SK-N-MC (cell line): ENCODE measurements around the gene HAX1.
"Not testable (repeated sequence)": the region's sequence is repeated elsewhere in the genome, so short reads cannot be mapped to it uniquely, and the experiment has no call there.

Experiments
- DNase-seq: peaks from one replicate; pipeline ENCODE4 v3.0.0-alpha.2; 2011; ENCODE audit warnings: low read depth, low spot score
- H3K27ac ChIP-seq: fragments of 200-600 bp; sonication (generic); 2 replicates; pipeline ENCODE4 v1.5.1; 2016; ENCODE audit warnings: mixed run types
- H3K36me3 ChIP-seq: fragments of 200-600 bp; sonication (generic); 2 replicates; pipeline ENCODE4 v1.6.1; 2017; ENCODE audit warnings: antibody characterized with exemption, low read length, mixed read lengths; ENCODE audit not compliant: insufficient read depth
- H3K4me3 ChIP-seq: fragments of 200-600 bp; sonication (generic); 2 replicates; pipeline ENCODE4 v1.5.1; 2016
- H3K9ac ChIP-seq: fragments of 200-600 bp; sonication (generic); 2 replicates; pipeline ENCODE4 v1.8.0; 2017; ENCODE audit warnings: mixed run types, mixed read lengths; ENCODE audit not compliant: insufficient read length
- H3K9me3 ChIP-seq: fragments of 200-600 bp; sonication (generic); 2 replicates; pipeline ENCODE4 v1.6.1; 2017; ENCODE audit warnings: low read depth, mild to moderate bottlenecking, antibody characterized with exemption, low read length, moderate library complexity, mixed read lengths
- EZH2 ChIP-seq: fragments of 200-600 bp; sonication (generic); IDR thresholded peaks from one replicate; pipeline ENCODE4 v1.6.1; 2017; ENCODE audit warnings: antibody characterized with exemption
- FOXP2 ChIP-seq: optimal IDR thresholded peaks from 2 replicates; pipeline ENCODE3; 2011; ENCODE audit warnings: mild to moderate bottlenecking, moderate library complexity; ENCODE audit not compliant: insufficient read depth; ENCODE audit errors: extremely low read length, control extremely low read depth
- POLR2AphosphoS5 ChIP-seq: IDR thresholded peaks from 2 replicates; pipeline ENCODE4 v1.6.1; 2012; ENCODE audit warnings: mild to moderate bottlenecking, low read depth, low read length, borderline replicate concordance

Gene HAX1

DNA sequence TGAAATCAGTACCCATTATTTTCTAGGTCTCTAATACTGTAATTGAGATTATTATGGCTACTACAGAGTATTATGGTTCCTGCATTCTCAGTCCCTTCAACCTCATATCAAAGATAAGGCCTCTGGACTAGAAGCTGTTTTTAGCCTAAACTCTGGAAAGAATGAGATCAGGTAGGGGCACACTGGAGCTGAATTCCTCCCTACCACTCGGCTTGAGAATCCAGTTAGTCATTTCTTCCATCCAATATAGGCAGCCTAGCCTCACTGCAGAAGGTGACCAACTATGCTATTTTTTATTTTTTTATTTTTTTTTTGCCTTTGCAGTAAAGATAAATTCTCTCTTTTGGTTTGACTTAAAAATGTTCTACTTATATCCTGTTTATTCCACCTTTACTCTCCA, 8.0 kb upstream of the HAX1 start:
- Histone ChIP-seq H3K27ac (no peak overlapping the region), H3K9me3 (no peaks in the 10 kb centered on the region), H3K36me3 (peaks cover 91% of the 10 kb centered on the region), H3K4me3 (no peak overlapping the region), H3K9ac (no peak overlapping the region)
- TF ChIP-seq FOXP2 (no peak), EZH2 (no peak), POLR2AphosphoS5 (no peak)
- DNase-seq, result no peak

DNA sequence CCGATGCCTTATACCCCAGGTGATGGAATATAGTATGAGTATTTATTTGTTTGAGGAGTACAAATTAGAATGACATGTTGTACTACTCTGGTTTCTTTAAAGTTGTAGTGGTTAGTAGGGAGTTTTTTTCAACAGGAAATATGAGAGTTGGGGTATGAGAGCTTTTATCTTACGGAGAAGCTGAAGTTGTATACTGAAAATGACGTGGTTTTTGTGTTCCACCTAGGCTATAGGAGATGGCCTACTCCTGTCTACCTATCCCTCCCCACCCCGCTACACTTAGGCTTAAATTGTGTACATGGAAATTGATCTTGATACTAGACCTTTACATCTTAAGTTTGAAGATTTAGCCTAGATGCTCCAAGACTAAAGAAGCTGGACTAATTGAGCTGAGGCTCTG, 6.8 kb upstream of the HAX1 start:
- no peak for DNase-seq
- no peak overlapping the region for H3K9ac ChIP-seq
- H3K9me3 ChIP-seq, result no peaks in the 10 kb centered on the region
- H3K27ac ChIP-seq, result 0 out of 2 replicates have a peak overlapping the region, but pooled peaks have one; percentile 13
- no peak overlapping the region for H3K4me3 ChIP-seq
- no peak for TF ChIP-seq FOXP2
- peaks cover 83% of the 10 kb centered on the region for H3K36me3 ChIP-seq

DNA sequence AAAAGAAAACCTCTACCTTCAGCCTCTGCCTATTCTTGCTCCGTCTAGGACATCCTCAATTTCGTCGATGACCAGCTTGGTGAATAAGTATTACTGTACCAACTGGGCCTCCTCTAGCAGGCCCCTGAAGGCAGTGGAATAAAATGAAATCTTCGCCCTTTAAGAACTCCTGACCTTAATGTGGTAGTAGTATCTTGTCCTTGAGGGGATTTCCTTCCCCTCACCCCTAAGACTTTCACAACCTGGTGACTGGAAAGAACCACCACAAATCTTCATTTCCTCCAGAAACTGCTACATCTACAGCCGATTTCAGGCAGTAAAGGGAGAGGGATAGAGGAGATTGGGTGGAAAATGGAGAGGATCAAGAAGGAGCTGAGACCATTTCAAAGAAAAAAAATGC, 1.6 kb upstream of the HAX1 start:
- DNase-seq, result no peak
- no peak overlapping the region for H3K4me3 ChIP-seq
- H3K9me3 ChIP-seq, result no peaks in the 10 kb centered on the region
- no peak overlapping the region for H3K9ac ChIP-seq
- peaks cover 50% of the 10 kb centered on the region for H3K36me3 ChIP-seq
- TF ChIP-seq POLR2AphosphoS5, result no peak
- TF ChIP-seq EZH2, result no peak
- TF ChIP-seq FOXP2, result no peak
- H3K27ac ChIP-seq, result peak overlapping the region; percentile 55; the same call in 1 of the 2 replicates

DNA sequence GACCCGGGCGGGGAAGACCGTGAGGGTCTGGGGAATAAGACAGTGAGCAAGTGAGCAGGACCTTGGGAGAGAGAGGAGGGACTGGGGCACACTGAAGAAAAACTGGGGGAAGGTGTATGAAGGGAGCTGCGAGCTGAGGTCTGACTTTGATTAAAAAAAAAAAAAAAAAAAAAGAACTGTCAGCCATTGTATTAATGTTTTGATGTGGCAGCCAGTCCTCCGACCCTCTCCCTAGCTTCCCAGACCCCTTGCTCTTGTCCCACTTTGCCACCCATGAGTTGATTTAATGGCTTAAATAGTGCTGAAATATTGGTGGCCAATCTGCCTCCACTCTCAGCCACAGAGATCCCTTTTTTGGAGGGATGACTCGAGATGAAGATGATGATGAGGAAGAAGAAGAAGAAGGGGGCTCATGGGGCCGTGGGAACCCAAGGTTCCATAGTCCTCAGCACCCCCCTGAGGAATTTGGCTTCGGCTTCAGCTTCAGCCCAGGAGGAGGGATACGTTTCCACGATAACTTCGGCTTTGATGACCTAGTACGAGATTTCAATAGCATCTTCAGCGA, 652 bp downstream of the HAX1 start:
- DNase-seq, result no peak
- TF ChIP-seq FOXP2 (no peak), POLR2AphosphoS5 (no peak), EZH2 (no peak)
- H3K9me3 ChIP-seq, result no peaks in the 10 kb centered on the region
- peak overlapping the region; percentile 96 for H3K9ac ChIP-seq
- H3K36me3 ChIP-seq, result peaks cover 36% of the 10 kb centered on the region
- H3K4me3 ChIP-seq, result peak overlapping the region; percentile 93
- peak overlapping the region; percentile 89 for H3K27ac ChIP-seq

DNA sequence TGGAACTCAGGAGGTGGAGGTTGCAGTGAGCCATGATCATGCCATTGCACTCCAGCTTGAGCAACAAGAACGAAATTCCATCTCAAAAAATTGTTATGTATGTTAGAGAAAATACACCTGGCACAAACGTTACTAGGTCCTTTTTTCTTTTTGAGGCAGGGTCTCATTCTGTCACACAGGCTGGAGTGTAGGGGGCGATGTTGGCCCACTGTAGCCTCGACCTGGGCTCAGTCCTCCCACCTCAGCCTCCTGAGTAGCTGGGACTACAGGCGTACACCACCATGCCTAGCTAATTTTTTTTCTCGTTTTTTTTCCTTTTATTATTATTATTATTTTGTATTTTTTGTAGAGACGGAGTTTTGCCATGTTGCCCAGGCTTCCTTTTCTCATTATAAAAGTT, 4.4 kb downstream of the HAX1 start:
- Histone ChIP-seq H3K27ac (no peak overlapping the region), H3K9ac (no peak overlapping the region), H3K9me3 (no peaks in the 10 kb centered on the region), H3K4me3 (no peak overlapping the region), H3K36me3 (peaks cover 15% of the 10 kb centered on the region; the same call in 1 of the 2 replicates)
- no peak for DNase-seq
- no peak for TF ChIP-seq FOXP2
- TF ChIP-seq EZH2, result no peak
- no peak for TF ChIP-seq POLR2AphosphoS5

DNA sequence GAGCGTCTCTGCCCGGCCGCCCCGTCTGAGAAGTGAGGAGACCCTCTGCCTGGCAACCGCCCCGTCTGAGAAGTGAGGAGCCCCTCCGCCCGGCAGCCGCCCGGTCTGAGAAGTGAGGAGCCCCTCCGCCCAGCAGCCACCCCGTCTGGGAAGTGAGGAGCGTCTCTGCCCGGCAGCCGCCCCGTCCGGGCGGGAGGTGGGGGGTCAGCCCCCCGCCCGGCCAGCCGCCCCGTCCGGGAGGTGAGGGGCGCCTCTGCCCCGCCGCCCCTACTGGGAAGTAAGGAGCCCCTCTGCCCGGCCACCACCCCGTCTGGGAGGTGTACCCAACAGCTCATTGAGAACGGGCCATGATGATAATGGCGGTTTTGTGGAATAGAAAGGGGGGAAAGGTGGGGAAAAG, 15.2 kb downstream of the HAX1 start:
- not testable (repeated sequence) for H3K9me3 ChIP-seq, H3K4me3 ChIP-seq, H3K27ac ChIP-seq, H3K36me3 ChIP-seq, DNase-seq, H3K9ac ChIP-seq

DNA sequence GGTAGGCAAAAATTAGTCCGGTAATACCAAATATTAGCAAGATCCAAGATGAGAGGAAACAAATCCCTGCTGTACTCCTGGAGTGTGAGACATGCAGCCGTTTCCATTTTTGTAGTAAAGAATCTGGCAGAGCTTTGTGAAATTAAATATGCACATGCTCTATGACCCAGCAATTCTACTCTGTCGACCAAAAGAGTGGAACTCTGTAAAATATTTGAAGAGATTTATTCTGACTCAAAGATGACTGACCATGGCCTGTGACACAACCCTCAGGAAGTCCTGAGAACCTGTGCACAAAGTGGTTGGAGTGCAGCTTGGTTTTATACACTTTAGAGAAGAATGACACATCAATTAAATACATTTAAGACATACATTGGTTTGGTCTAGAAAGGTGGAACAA, 16.2 kb downstream of the HAX1 start:
- no peaks in the 10 kb centered on the region for H3K9me3 ChIP-seq
- H3K9ac ChIP-seq, result no peak overlapping the region
- no peaks in the 10 kb centered on the region for H3K36me3 ChIP-seq
- TF ChIP-seq POLR2AphosphoS5 (no peak), FOXP2 (no peak), EZH2 (no peak)
- no peak overlapping the region for H3K27ac ChIP-seq
- no peak for DNase-seq
- no peak overlapping the region for H3K4me3 ChIP-seq

DNA sequence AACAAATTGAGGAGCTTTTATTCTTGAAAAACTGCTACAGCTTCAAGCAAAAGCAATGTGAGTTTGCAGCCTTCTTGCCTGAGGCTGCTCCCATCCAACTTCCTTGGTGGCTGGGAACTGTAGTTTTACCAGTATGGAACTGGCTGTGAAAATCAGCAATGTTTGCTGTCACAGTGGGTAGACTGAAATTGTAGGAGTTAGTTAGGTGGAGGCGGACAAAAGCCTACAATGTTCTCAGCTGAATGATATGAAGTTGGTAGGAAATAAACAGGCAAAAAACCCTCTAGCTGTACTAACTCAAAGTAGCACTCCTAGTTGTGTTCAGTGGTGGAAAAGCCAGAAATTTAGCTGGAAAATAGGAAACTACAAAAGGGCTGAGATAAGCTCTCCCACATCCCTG, 18.5 kb downstream of the HAX1 start:
- H3K9me3 ChIP-seq, result peaks cover 3% of the 10 kb centered on the region; the same call in 1 of the 2 replicates
- no peak for TF ChIP-seq POLR2AphosphoS5
- no peak for TF ChIP-seq EZH2
- TF ChIP-seq FOXP2, result no peak
- H3K9ac ChIP-seq, result no peak overlapping the region
- 0 out of 2 replicates have a peak overlapping the region, but pooled peaks have one; percentile 17 for H3K27ac ChIP-seq
- no peak overlapping the region for H3K4me3 ChIP-seq
- DNase-seq, result no peak
- H3K36me3 ChIP-seq, result no peaks in the 10 kb centered on the region
